ENCODE results near the gene CAMTA1.
"Not testable (repeated sequence)": the region's sequence is repeated elsewhere in the genome, so short reads cannot be mapped to it uniquely, and the experiment has no call there.

The CAMTA1 gene

DNA sequence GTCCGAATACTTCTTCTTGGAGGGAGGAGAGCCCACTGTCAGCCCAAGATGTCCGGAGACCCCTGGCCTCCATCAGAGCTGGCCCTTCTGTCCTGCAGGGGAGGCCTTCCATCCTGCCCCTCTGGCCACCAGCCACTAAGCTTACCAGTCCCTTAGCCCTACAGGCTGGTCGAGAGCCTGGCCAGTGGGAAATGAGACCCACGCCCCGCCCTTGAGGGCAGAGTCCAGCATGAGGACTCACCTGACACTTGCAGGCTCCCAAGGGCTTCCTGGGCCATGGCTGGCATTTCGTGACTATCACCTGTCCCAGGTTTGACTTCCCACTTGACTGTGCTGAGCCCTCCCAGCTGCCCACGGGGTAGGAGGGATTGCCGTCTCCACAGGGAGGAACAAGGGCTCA lies 624.0 kb downstream of the CAMTA1 start:
- no peak for TF ChIP-seq ZNF629 (tag by site-specific recombination; IDR thresholded peaks at IDR 0.05)
- TF ChIP-seq ZFP41 (tag by site-specific recombination; IDR thresholded peaks at IDR 0.05; ENCODE audit: borderline replicate concordance): no peak
- no peak for TF ChIP-seq ZNF19 (tag by site-specific recombination; IDR thresholded peaks at IDR 0.05; ENCODE audit: low read depth)
- no peak for TF ChIP-seq KLF9 (tag by site-specific recombination; IDR thresholded peaks at IDR 0.05; ENCODE audit: low read depth)
- TF ChIP-seq ZNF155 (tag by site-specific recombination; IDR thresholded peaks at IDR 0.05): no peak
- TF ChIP-seq, protein P1, sequence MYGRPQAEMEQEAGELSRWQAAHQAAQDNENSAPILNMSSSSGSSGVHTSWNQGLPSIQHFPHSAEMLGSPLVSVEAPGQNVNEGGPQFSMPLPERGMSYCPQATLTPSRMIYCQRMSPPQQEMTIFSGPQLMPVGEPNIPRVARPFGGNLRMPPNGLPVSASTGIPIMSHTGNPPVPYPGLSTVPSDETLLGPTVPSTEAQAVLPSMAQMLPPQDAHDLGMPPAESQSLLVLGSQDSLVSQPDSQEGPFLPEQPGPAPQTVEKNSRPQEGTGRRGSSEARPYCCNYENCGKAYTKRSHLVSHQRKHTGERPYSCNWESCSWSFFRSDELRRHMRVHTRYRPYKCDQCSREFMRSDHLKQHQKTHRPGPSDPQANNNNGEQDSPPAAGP (tag by site-specific recombination; IDR thresholded peaks at IDR 0.05): no peak
- Histone ChIP-seq H3K36me3 (ENCODE audit: control insufficient read depth in 2 of 2, insufficient read depth in 1 of 2, low read length in 2 of 2) (no peaks in the 10 kb centered on the region), H3K9me3 (ENCODE audit: control insufficient read depth, insufficient read depth, low read depth, low read length) (no peaks in the 10 kb centered on the region), H3K4me1 (ENCODE audit: control insufficient read depth, insufficient read depth, low read length) (no peaks in the 10 kb centered on the region), H3K27ac (ENCODE audit: extremely low read depth, low read depth, low read length) (no peak overlapping the region), H3K4me3 (ENCODE audit: low read depth, low read length) (no peak overlapping the region)
- ChIA-PET CTCF (no interaction called here), POLR2A (no interaction called here)

DNA sequence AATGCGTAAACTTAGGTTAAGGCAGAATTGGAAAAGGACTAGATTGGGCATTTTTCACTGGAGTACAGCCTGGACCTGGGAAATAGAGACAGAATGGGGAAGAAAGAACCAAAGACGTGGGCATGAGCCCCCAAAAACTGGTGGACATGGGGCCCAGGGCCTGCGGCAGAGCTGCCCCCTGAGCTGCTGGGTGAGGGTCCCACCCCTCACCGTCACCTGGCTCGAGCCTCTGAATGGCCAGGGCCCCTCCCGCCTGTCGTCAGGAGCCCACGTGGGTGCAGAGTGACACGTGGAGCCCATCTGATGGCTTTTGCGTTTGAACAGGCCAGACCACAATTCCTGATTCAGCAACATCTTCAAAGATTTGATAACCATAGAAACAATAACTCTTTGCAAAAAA lies 624.9 kb downstream of the CAMTA1 start:
- no peaks in the 10 kb centered on the region for H3K9me3 ChIP-seq (ENCODE audit: control insufficient read depth, insufficient read depth, low read depth, low read length)
- H3K4me3 ChIP-seq (ENCODE audit: low read depth, low read length): no peak overlapping the region
- ChIA-PET POLR2A (no interaction called here), CTCF (no interaction called here)
- no peak overlapping the region for H3K27ac ChIP-seq (ENCODE audit: extremely low read depth, low read depth, low read length)
- no peaks in the 10 kb centered on the region for H3K36me3 ChIP-seq (ENCODE audit: control insufficient read depth in 2 of 2, insufficient read depth in 1 of 2, low read length in 2 of 2)
- TF ChIP-seq, protein P2, sequence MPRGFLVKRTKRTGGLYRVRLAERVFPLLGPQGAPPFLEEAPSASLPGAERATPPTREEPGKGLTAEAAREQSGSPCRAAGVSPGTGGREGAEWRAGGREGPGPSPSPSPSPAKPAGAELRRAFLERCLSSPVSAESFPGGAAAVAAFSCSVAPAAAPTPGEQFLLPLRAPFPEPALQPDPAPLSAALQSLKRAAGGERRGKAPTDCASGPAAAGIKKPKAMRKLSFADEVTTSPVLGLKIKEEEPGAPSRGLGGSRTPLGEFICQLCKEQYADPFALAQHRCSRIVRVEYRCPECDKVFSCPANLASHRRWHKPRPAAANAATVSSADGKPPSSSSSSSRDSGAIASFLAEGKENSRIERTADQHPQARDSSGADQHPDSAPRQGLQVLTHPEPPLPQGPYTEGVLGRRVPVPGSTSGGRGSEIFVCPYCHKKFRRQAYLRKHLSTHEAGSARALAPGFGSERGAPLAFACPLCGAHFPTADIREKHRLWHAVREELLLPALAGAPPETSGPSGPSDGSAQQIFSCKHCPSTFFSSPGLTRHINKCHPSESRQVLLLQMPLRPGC (tag by site-specific recombination; IDR thresholded peaks at IDR 0.05): no peak
- TF ChIP-seq GLIS2 (tag by site-specific recombination; IDR thresholded peaks at IDR 0.05): no peak
- TF ChIP-seq ZNF155 (tag by site-specific recombination; IDR thresholded peaks at IDR 0.05): no peak
- TF ChIP-seq ZNF223 (tag by site-specific recombination; IDR thresholded peaks at IDR 0.05): no peak
- TF ChIP-seq ZFP41 (tag by site-specific recombination; IDR thresholded peaks at IDR 0.05; ENCODE audit: borderline replicate concordance): no peak
- TF ChIP-seq ZNF670 (tag by site-specific recombination; IDR thresholded peaks at IDR 0.05; ENCODE audit: low read depth): no peak
- TF ChIP-seq GLI4 (tag by site-specific recombination; IDR thresholded peaks at IDR 0.05): no peak
- TF ChIP-seq ZNF660 (tag by site-specific recombination; IDR thresholded peaks at IDR 0.05): no peak
- TF ChIP-seq ZNF571 (tag by site-specific recombination; IDR thresholded peaks at IDR 0.05): no peak
- TF ChIP-seq, protein P3, sequence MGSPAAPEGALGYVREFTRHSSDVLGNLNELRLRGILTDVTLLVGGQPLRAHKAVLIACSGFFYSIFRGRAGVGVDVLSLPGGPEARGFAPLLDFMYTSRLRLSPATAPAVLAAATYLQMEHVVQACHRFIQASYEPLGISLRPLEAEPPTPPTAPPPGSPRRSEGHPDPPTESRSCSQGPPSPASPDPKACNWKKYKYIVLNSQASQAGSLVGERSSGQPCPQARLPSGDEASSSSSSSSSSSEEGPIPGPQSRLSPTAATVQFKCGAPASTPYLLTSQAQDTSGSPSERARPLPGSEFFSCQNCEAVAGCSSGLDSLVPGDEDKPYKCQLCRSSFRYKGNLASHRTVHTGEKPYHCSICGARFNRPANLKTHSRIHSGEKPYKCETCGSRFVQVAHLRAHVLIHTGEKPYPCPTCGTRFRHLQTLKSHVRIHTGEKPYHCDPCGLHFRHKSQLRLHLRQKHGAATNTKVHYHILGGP (tag by site-specific recombination; IDR thresholded peaks at IDR 0.05): no peak
- TF ChIP-seq ZNF121 (tag by site-specific recombination; IDR thresholded peaks at IDR 0.05): no peak
- no peak for TF ChIP-seq ZNF664 (tag by site-specific recombination; IDR thresholded peaks at IDR 0.05)
- no peak for TF ChIP-seq TRIM28 (IDR thresholded peaks at IDR 0.05; ENCODE audit: borderline replicate concordance, low read length)
- TF ChIP-seq, protein P4, sequence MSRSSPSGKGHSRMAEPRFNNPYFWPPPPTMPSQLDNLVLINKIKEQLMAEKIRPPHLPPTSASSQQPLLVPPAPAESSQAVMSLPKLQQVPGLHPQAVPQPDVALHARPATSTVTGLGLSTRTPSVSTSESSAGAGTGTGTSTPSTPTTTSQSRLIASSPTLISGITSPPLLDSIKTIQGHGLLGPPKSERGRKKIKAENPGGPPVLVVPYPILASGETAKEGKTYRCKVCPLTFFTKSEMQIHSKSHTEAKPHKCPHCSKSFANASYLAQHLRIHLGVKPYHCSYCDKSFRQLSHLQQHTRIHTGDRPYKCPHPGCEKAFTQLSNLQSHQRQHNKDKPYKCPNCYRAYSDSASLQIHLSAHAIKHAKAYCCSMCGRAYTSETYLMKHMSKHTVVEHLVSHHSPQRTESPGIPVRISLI (tag by site-specific recombination; IDR thresholded peaks at IDR 0.05): no peak
- no peaks in the 10 kb centered on the region for H3K4me1 ChIP-seq (ENCODE audit: control insufficient read depth, insufficient read depth, low read length)

DNA sequence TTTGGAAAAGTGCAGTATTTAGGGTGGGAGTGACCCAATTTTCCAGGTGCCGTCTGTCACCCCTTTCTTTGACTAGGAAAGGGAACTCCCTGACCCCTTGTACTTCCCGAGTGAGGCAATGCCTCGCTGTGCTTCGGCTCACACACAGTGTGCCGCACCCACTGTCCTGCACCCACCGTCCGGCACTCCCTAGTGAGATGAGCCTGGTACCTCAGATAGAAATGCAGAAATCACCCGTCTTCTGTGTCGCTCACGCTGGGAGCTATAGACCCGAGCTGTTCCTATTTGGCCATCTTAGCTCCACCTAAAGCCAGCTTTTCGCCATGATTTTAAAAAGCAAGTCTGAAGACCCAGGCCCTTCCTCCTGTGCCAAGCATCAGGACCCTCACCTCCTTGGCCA lies 632.4 kb downstream of the CAMTA1 start:
- H3K27ac ChIP-seq (ENCODE audit: extremely low read depth, low read depth, low read length); H3K36me3 ChIP-seq (ENCODE audit: control insufficient read depth in 2 of 2, insufficient read depth in 1 of 2, low read length in 2 of 2); H3K9me3 ChIP-seq (ENCODE audit: control insufficient read depth, insufficient read depth, low read depth, low read length); H3K4me1 ChIP-seq (ENCODE audit: control insufficient read depth, insufficient read depth, low read length); POLR2A ChIA-PET; CTCF ChIA-PET; H3K4me3 ChIP-seq (ENCODE audit: low read depth, low read length): not testable (repeated sequence)
- TF ChIP-seq SETDB1 (IDR thresholded peaks at IDR 0.05; ENCODE audit: insufficient read length, low read length): peak; percentile 55

Data from HEK293 (cell line).